ENCODE measurements around the gene BOLA3. TPM values are rescaled to one million over a fixed set of nuclear protein-coding genes. Genes with fewer than 3 reads are reported as not detected.

BOLA3 gene
- total and polyA plus RNA-seq, 10 of the 15 experiments (the other 5 are each of a cell fraction or from before 2014, with no cell fraction given), result 62.6 to 300 (median 134) TPM

DNA sequence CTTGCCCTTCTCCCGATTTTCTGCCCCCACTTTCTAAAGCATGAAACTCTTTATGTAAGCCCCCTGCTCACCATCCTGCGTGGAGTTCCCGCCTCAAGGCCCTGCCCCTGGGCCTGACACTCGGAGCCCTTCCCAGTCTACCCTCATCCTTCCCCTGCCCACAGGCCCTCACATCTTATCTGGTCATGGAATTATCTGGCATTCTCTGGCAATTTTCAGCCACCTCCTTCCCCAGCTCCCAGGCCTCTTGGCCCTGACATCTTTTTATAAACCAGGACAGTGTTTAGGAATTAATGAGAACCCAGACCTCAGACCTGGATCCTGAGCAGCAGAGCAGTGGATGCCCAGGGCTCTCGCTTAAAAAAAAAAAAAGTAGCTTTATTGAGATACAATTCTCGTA, 61.7 kb downstream of the BOLA3 start (continued):
- no peak for TF ChIP-seq RAD21 (IDR thresholded peaks at IDR 0.05; ENCODE audit: insufficient read depth, low read depth, low read length)

Other genes starting within 250 kb of the BOLA3 start
- gene DGUOK, start 221.0 kb downstream of the BOLA3 start, total RNA-seq (2014; rRNA removed), result 64.4 and 68.4 TPM in 2 replicates
- 64.7 and 68.7 TPM in 2 replicates for gene DGUOK, start 221.0 kb downstream of the BOLA3 start, total RNA-seq (2014; rRNA removed; fragmentation: Illumina TruSeq; extraction: Trizol)
- gene DGUOK, start 221.0 kb downstream of the BOLA3 start, total RNA-seq (2021), result 69.2 and 74.2 TPM in 2 replicates
- 86.6 and 100 TPM in 2 replicates for gene DGUOK, start 221.0 kb downstream of the BOLA3 start, polyA plus RNA-seq (2011; rRNA removed)
- gene DGUOK, start 221.0 kb downstream of the BOLA3 start, polyA plus RNA-seq (2014; fragmentation: Illumina TruSeq; extraction: Trizol), result 84.7 and 89.8 TPM in 2 replicates
- gene DGUOK, start 221.0 kb downstream of the BOLA3 start, polyA plus RNA-seq (2014; fragmentation: Nextera tagmentation; extraction: Ambion mirVana), result 100 to 1,000 TPM; 175 to 234 TPM
- 84.3 and 93.0 TPM in 2 replicates for gene DGUOK, start 221.0 kb downstream of the BOLA3 start, polyA plus RNA-seq (2014; rRNA removed)
- gene DGUOK, start 221.0 kb downstream of the BOLA3 start, polyA plus RNA-seq (2016; fragmentation: Nextera tagmentation; extraction: Ambion mirVana), result 100 to 1,000 TPM; 147 to 156 TPM
- 8.2 and 8.6 TPM in 2 replicates for gene TET3, start 163.0 kb downstream of the BOLA3 start, total RNA-seq (2014; rRNA removed)
- gene TET3, start 163.0 kb downstream of the BOLA3 start, total RNA-seq (2014; rRNA removed; fragmentation: Illumina TruSeq; extraction: Trizol), result 7.9 and 8.3 TPM in 2 replicates
- 23.8 and 25.9 TPM in 2 replicates for gene TET3, start 163.0 kb downstream of the BOLA3 start, total RNA-seq (2021)
- gene TET3, start 163.0 kb downstream of the BOLA3 start, polyA plus RNA-seq (2011; rRNA removed), result 10.0 and 11.2 TPM in 2 replicates
- gene TET3, start 163.0 kb downstream of the BOLA3 start, polyA plus RNA-seq (2014; fragmentation: Illumina TruSeq; extraction: Trizol), result 10.0 and 11.3 TPM in 2 replicates
- gene TET3, start 163.0 kb downstream of the BOLA3 start, polyA plus RNA-seq (2014; fragmentation: Nextera tagmentation; extraction: Ambion mirVana), result under 1 TPM; 0.77 to 0.84 TPM
- 10.5 and 10.6 TPM in 2 replicates for gene TET3, start 163.0 kb downstream of the BOLA3 start, polyA plus RNA-seq (2014; rRNA removed)
- 1 to 10 TPM; 2.1 to 2.7 TPM for gene TET3, start 163.0 kb downstream of the BOLA3 start, polyA plus RNA-seq (2016; fragmentation: Nextera tagmentation; extraction: Ambion mirVana)
- 162 and 211 TPM in 2 replicates for gene MOB1A, start 31.0 kb upstream of the BOLA3 start, total RNA-seq (2014; rRNA removed)
- gene MOB1A, start 31.0 kb upstream of the BOLA3 start, total RNA-seq (2014; rRNA removed; fragmentation: Illumina TruSeq; extraction: Trizol), result 182 and 184 TPM in 2 replicates
- 226 and 232 TPM in 2 replicates for gene MOB1A, start 31.0 kb upstream of the BOLA3 start, total RNA-seq (2021)
- 219 and 345 TPM in 2 replicates for gene MOB1A, start 31.0 kb upstream of the BOLA3 start, polyA plus RNA-seq (2011; rRNA removed)
- gene MOB1A, start 31.0 kb upstream of the BOLA3 start, polyA plus RNA-seq (2014; fragmentation: Illumina TruSeq; extraction: Trizol), result 143 and 186 TPM in 2 replicates
- 10 to 100 TPM; 41.2 to 58.5 TPM for gene MOB1A, start 31.0 kb upstream of the BOLA3 start, polyA plus RNA-seq (2014; fragmentation: Nextera tagmentation; extraction: Ambion mirVana)
- gene MOB1A, start 31.0 kb upstream of the BOLA3 start, polyA plus RNA-seq (2014; rRNA removed), result 81.2 and 102 TPM in 2 replicates
- gene MOB1A, start 31.0 kb upstream of the BOLA3 start, polyA plus RNA-seq (2016; fragmentation: Nextera tagmentation; extraction: Ambion mirVana), result 100 to 1,000 TPM; 221 to 223 TPM
- gene MTHFD2, start 50.7 kb upstream of the BOLA3 start, total RNA-seq (2014; rRNA removed), result 139 and 164 TPM in 2 replicates
- gene MTHFD2, start 50.7 kb upstream of the BOLA3 start, total RNA-seq (2014; rRNA removed; fragmentation: Illumina TruSeq; extraction: Trizol), result 144 TPM in 2 replicates
- gene MTHFD2, start 50.7 kb upstream of the BOLA3 start, total RNA-seq (2021), result 180 and 192 TPM in 2 replicates
- 265 and 421 TPM in 2 replicates for gene MTHFD2, start 50.7 kb upstream of the BOLA3 start, polyA plus RNA-seq (2011; rRNA removed)
- gene MTHFD2, start 50.7 kb upstream of the BOLA3 start, polyA plus RNA-seq (2014; fragmentation: Illumina TruSeq; extraction: Trizol), result 129 and 153 TPM in 2 replicates
- 100 to 1,000 TPM; 237 to 292 TPM for gene MTHFD2, start 50.7 kb upstream of the BOLA3 start, polyA plus RNA-seq (2014; fragmentation: Nextera tagmentation; extraction: Ambion mirVana)
- 152 and 155 TPM in 2 replicates for gene MTHFD2, start 50.7 kb upstream of the BOLA3 start, polyA plus RNA-seq (2014; rRNA removed)
- 100 to 1,000 TPM; 128 to 134 TPM for gene MTHFD2, start 50.7 kb upstream of the BOLA3 start, polyA plus RNA-seq (2016; fragmentation: Nextera tagmentation; extraction: Ambion mirVana)
- gene SLC4A5, start 195.5 kb upstream of the BOLA3 start, total RNA-seq (2014; rRNA removed), result 3.0 and 3.4 TPM in 2 replicates
- gene SLC4A5, start 195.5 kb upstream of the BOLA3 start, total RNA-seq (2014; rRNA removed; fragmentation: Illumina TruSeq; extraction: Trizol), result 1.6 and 2.1 TPM in 2 replicates
- gene SLC4A5, start 195.5 kb upstream of the BOLA3 start, total RNA-seq (2021), result 2.3 and 4.4 TPM in 2 replicates
- gene SLC4A5, start 195.5 kb upstream of the BOLA3 start, polyA plus RNA-seq (2011; rRNA removed), result 0.15 and 0.30 TPM in 2 replicates
- 3.9 and 5.3 TPM in 2 replicates for gene SLC4A5, start 195.5 kb upstream of the BOLA3 start, polyA plus RNA-seq (2014; fragmentation: Illumina TruSeq; extraction: Trizol)
- gene SLC4A5, start 195.5 kb upstream of the BOLA3 start, polyA plus RNA-seq (2014; fragmentation: Nextera tagmentation; extraction: Ambion mirVana), result 1 to 10 TPM in 1 of 2 experiments, under 1 TPM in 1; 0.47 to 1.2 TPM
- 4.4 and 4.7 TPM in 2 replicates for gene SLC4A5, start 195.5 kb upstream of the BOLA3 start, polyA plus RNA-seq (2014; rRNA removed)
- gene SLC4A5, start 195.5 kb upstream of the BOLA3 start, polyA plus RNA-seq (2016; fragmentation: Nextera tagmentation; extraction: Ambion mirVana), result under 1 TPM; 0.83 to 0.97 TPM
- 69.5 and 87.1 TPM in 2 replicates for gene DCTN1, start 232.4 kb upstream of the BOLA3 start, total RNA-seq (2014; rRNA removed)
- gene DCTN1, start 232.4 kb upstream of the BOLA3 start, total RNA-seq (2014; rRNA removed; fragmentation: Illumina TruSeq; extraction: Trizol), result 57.1 and 64.5 TPM in 2 replicates
- gene DCTN1, start 232.4 kb upstream of the BOLA3 start, total RNA-seq (2021), result 108 and 109 TPM in 2 replicates
- 36.0 and 49.5 TPM in 2 replicates for gene DCTN1, start 232.4 kb upstream of the BOLA3 start, polyA plus RNA-seq (2011; rRNA removed)
- gene DCTN1, start 232.4 kb upstream of the BOLA3 start, polyA plus RNA-seq (2014; fragmentation: Illumina TruSeq; extraction: Trizol), result 26.7 and 64.1 TPM in 2 replicates
- 10 to 100 TPM; 44.1 to 55.6 TPM for gene DCTN1, start 232.4 kb upstream of the BOLA3 start, polyA plus RNA-seq (2014; fragmentation: Nextera tagmentation; extraction: Ambion mirVana)
- 65.1 and 81.9 TPM in 2 replicates for gene DCTN1, start 232.4 kb upstream of the BOLA3 start, polyA plus RNA-seq (2014; rRNA removed)
- 100 to 1,000 TPM; 113 to 116 TPM for gene DCTN1, start 232.4 kb upstream of the BOLA3 start, polyA plus RNA-seq (2016; fragmentation: Nextera tagmentation; extraction: Ambion mirVana)